IMR-90 (cell line): ENCODE data around the gene LTBP2. TPM values are rescaled to one million over a fixed set of nuclear protein-coding genes. Genes with fewer than 3 reads are reported as not detected.

ENCODE experiments used
- ATAC-seq: fragments of 200-7000 bp; cut with Tn5 transposase; 2 replicates; pipeline ENCODE4 v1.9.1; 2020; ENCODE audit warnings: low read depth, mild to moderate bottlenecking, moderate library complexity
- BruUV-seq: library from RNA; stranded (reverse); fragments of 400-500 nt; replicated peaks from 2 replicates; lab custom pipeline; 2021; lab: Mats Ljungman, UMichigan
- CTCF ChIA-PET: fragments of 300-600 bp; formaldehyde crosslinking; extraction: SDS; loops from one replicate; lab custom pipeline; 2021; ENCODE audit warnings: antibody characterized with exemption; lab: Yijun Ruan, JAX
- POLR2A ChIA-PET: fragments of 300-600 bp; sonication (Branson Sonifier 250); formaldehyde crosslinking; loops from one replicate; lab custom pipeline; 2022; ENCODE audit warnings: antibody characterized with exemption; ENCODE audit not compliant: unreplicated experiment; lab: Charles Lee
- DNase-seq: peaks from one replicate; pipeline ENCODE4 v3.0.0; 2013
- H2AFZ ChIP-seq: replicated peaks from 2 replicates; pipeline ENCODE3; 2013; ENCODE audit warnings: low read length, mild to moderate bottlenecking; ENCODE audit not compliant: poor library complexity
- H2AK5ac ChIP-seq: 2 replicates; pipeline ENCODE4 v1.6.1; 2013; ENCODE audit warnings: low read depth, low read length, inconsistent platforms
- H2AK9ac ChIP-seq: replicated peaks from 2 replicates; pipeline ENCODE3; 2013; ENCODE audit warnings: mild to moderate bottlenecking, low read depth, low read length, moderate library complexity; ENCODE audit not compliant: poor library complexity
- H2BK120ac ChIP-seq: 2 replicates; pipeline ENCODE4 v1.6.1; 2013; ENCODE audit warnings: low read depth, low read length, inconsistent platforms
- H2BK15ac ChIP-seq: 3 replicates; pipeline ENCODE4 v1.6.1; 2013; ENCODE audit warnings: low read depth, low read length, inconsistent platforms
- H2BK20ac ChIP-seq: 2 replicates; pipeline ENCODE4 v1.6.1; 2013; ENCODE audit warnings: low read depth, mild to moderate bottlenecking, inconsistent platforms, low read length, moderate library complexity
- H2BK5ac ChIP-seq: 2 replicates; pipeline ENCODE4 v1.6.1; 2013; ENCODE audit warnings: mild to moderate bottlenecking, low read depth, low read length, inconsistent platforms; ENCODE audit not compliant: poor library complexity, severe bottlenecking
- H3K14ac ChIP-seq: replicated peaks from 2 replicates; pipeline ENCODE4 v1.6.1; 2013; ENCODE audit warnings: low read depth, low read length, inconsistent platforms
- H3K18ac ChIP-seq: 2 replicates; pipeline ENCODE4 v1.6.1; 2013; ENCODE audit warnings: low read depth, low read length, control low read depth
- H3K23ac ChIP-seq: 2 replicates; pipeline ENCODE4 v1.6.1; 2013; ENCODE audit warnings: low read depth, low read length, inconsistent platforms
- H3K27ac ChIP-seq: 2 replicates; pipeline ENCODE4 v1.5.1; 2013; ENCODE audit warnings: mild to moderate bottlenecking, control low read depth, low read length; ENCODE audit not compliant: insufficient read depth
- H3K27me3 ChIP-seq: 2 replicates; pipeline ENCODE4 v1.6.1; 2013; ENCODE audit warnings: low read length; ENCODE audit not compliant: control insufficient read depth, insufficient read depth
- H3K36me3 ChIP-seq: 2 replicates; pipeline ENCODE4 v1.6.1; 2013; ENCODE audit warnings: low read length, mixed read lengths; ENCODE audit not compliant: control insufficient read depth, insufficient read depth
- H3K4ac ChIP-seq: 2 replicates; pipeline ENCODE4 v1.6.1; 2013; ENCODE audit warnings: low read depth, low read length, inconsistent platforms
- H3K4me1 ChIP-seq: 2 replicates; pipeline ENCODE4 v1.6.1; 2013; ENCODE audit warnings: low read length, mixed read lengths; ENCODE audit not compliant: control insufficient read depth, insufficient read depth
- H3K4me2 ChIP-seq: 2 replicates; pipeline ENCODE4 v1.6.1; 2013; ENCODE audit warnings: low read depth, mild to moderate bottlenecking, control low read depth, low read length, moderate library complexity
- H3K4me3 ChIP-seq: 2 replicates; pipeline ENCODE4 v1.5.1; 2013; ENCODE audit warnings: low read depth, mild to moderate bottlenecking, control low read depth, low read length, moderate library complexity; ENCODE audit not compliant: insufficient read depth
- H3K56ac ChIP-seq: 2 replicates; pipeline ENCODE4 v1.6.1; 2013; ENCODE audit warnings: low read length, inconsistent platforms; ENCODE audit not compliant: insufficient read depth; ENCODE audit errors: extremely low read depth
- H3K79me1 ChIP-seq, 2 experiments: 2 replicates each; pipeline ENCODE4 v1.6.1; 2013; ENCODE audit warnings: low read length in 2 of 2, inconsistent platforms in 1 of 2, low read depth in 1 of 2
- H3K9ac ChIP-seq: 2 replicates; pipeline ENCODE4 v1.6.1; 2013; ENCODE audit warnings: low read depth, low read length, control low read depth
- H3K9me1 ChIP-seq: 2 replicates; pipeline ENCODE4 v1.6.1; 2013; ENCODE audit warnings: low read length, inconsistent platforms; ENCODE audit not compliant: insufficient read depth
- H3K9me3 ChIP-seq: 2 replicates; pipeline ENCODE4 v1.6.1; 2013; ENCODE audit warnings: low read length; ENCODE audit not compliant: control insufficient read depth, insufficient read depth
- H4K20me1 ChIP-seq: 2 replicates; pipeline ENCODE4 v1.6.1; 2013; ENCODE audit warnings: low read length, inconsistent platforms; ENCODE audit not compliant: insufficient read depth
- H4K5ac ChIP-seq: 2 replicates; pipeline ENCODE4 v1.6.1; 2013; ENCODE audit warnings: mild to moderate bottlenecking, low read depth, low read length, control low read depth
- H4K8ac ChIP-seq, 2 experiments: 2 replicates each; pipeline ENCODE4 v1.6.1; 2013; ENCODE audit warnings: low read depth in 2 of 2, low read length in 2 of 2, control low read depth in 1 of 2, inconsistent platforms in 1 of 2
- H4K91ac ChIP-seq: 2 replicates; pipeline ENCODE4 v1.6.1; 2013; ENCODE audit warnings: low read depth, low read length, inconsistent platforms; ENCODE audit not compliant: insufficient read depth
- CEBPB ChIP-seq: IDR thresholded peaks from 2 replicates; pipeline ENCODE4 v1.6.1; 2012; ENCODE audit warnings: low read depth, low read length, improper control_type of control experiment
- MAZ ChIP-seq: IDR thresholded peaks from 2 replicates; pipeline ENCODE4 v1.6.1; 2012; ENCODE audit warnings: low read depth, mild to moderate bottlenecking, low read length, improper control_type of control experiment, moderate library complexity, borderline replicate concordance
- MXI1 ChIP-seq: IDR thresholded peaks from 2 replicates; pipeline ENCODE4 v1.6.1; 2012; ENCODE audit warnings: low read depth, mild to moderate bottlenecking, low read length, moderate library complexity, borderline replicate concordance
- NFE2L2 ChIP-seq: fragments of 150-350 bp; IDR thresholded peaks from 2 replicates; pipeline ENCODE4 v1.6.1; 2016; ENCODE audit warnings: low read depth, mild to moderate bottlenecking, low read length
- WGBS, 2 experiments: methylation state at CpG; one replicate each; pipeline versions ENCODE4 v1.1.5 to v1.1.7; 2013; ENCODE audit warnings: missing lambda C conversion rate in 2 of 2; ENCODE audit not compliant: insufficient read length in 1 of 2; ENCODE audit errors: extremely low coverage in 2 of 2; 5-methylcytosine and 5-hydroxymethylcytosine counted together
- dilution Hi-C: fragments of 300-500 bp; cut with HindIII; formaldehyde crosslinking; loops from one replicate; pipeline ENCODE4 v1.14.3; 2018; ENCODE audit warnings: low sequenced_read_pairs; ENCODE audit not compliant: unreplicated experiment
- in situ Hi-C: fragments of 300-500 bp; cut with MboI; formaldehyde crosslinking; loops from 3 replicates; pipeline ENCODE4 v1.14.3; 2019; ENCODE audit warnings: low sequenced_read_pairs, inconsistent platforms, mixed read lengths
- intact Hi-C: fragments of 100-400 bp; cut with micrococcal nuclease; formaldehyde crosslinking; loops from 2 replicates; pipeline ENCODE4 v1.10.0; 2022
- polyA plus RNA-seq, 3 experiments: library from polyadenylated mRNA; depleted of rRNA; stranded (reverse); fragments of >200 nt; gene quantifications; 2 replicates each; pipeline ENCODE4 v1.2.3, GENCODE V29; 2012; ENCODE audit warnings: low replicate concordance in 1 of 3
- total RNA-seq: library from RNA; depleted of rRNA; stranded (reverse); fragments of >200 nt; gene quantifications from 2 replicates; pipeline ENCODE4 v1.2.3, GENCODE V29; 2012

Gene LTBP2
- total and polyA plus RNA-seq, 2 of the 4 experiments (the other 2 are of a cell fraction): 23.8 to 79.3 TPM

DNA sequence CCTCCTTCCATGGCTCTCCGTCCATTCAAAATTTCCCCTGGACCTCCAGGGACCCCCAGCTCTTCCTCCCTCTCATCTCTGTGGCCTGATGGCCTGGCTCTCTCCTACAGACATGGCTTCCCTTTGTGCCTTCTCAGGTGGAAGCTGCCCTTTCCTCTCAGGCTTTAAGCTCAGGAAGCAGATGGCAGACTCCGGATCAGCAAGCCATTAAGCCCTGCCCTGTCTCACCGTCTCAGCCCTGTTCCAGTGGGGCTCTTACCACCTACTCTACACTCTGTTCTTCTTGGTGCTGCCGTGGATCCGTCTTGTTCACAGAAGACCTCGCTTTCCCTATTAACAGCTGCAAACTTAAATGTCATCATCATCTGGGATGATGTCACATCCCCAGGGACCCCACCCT is 152.1 kb downstream of the LTBP2 start:
- dilution Hi-C loops: no loop called here
- DNase-seq: no peak
- H3K4me3 ChIP-seq: no peak overlapping the region
- H2AK5ac ChIP-seq: no peak overlapping the region
- no peaks in the 10 kb centered on the region for H3K9me3 ChIP-seq
- in situ Hi-C loops: no loop called here
- 91% methylated on average over 5 of the region's 6 CpGs; no CpG with 5 or more reads in 1 of the 2 experiments for WGBS, 2 experiments
- no peak overlapping the region for H2BK20ac ChIP-seq
- H3K27ac ChIP-seq: no peak overlapping the region
- no peak overlapping the region for H2BK120ac ChIP-seq
- no peak overlapping the region for H3K14ac ChIP-seq
- no peak overlapping the region for H2BK15ac ChIP-seq
- H3K79me1 ChIP-seq: no peaks in the 10 kb centered on the region
- H4K91ac ChIP-seq: no peak overlapping the region
- H4K5ac ChIP-seq: no peak overlapping the region
- no peak overlapping the region for H3K23ac ChIP-seq
- intact Hi-C loops: no loop called here
- H3K4ac ChIP-seq: no peak overlapping the region
- no peaks in the 10 kb centered on the region for H4K20me1 ChIP-seq
- no peak overlapping the region for H4K8ac ChIP-seq
- ChIA-PET CTCF (no interaction called here), POLR2A (no interaction called here)
- no peak overlapping the region for H2AFZ ChIP-seq
- H2AK9ac ChIP-seq: no peak overlapping the region
- TF ChIP-seq MAZ (0 out of 2 replicates have a peak, but pooled peaks have one; percentile 0), NFE2L2 (no peak), CEBPB (no peak), MXI1 (no peak)
- no peak overlapping the region for H3K4me2 ChIP-seq
- no peak overlapping the region for H3K18ac ChIP-seq
- H3K9me1 ChIP-seq: no peaks in the 10 kb centered on the region
- H3K4me1 ChIP-seq: no peaks in the 10 kb centered on the region; the same call in 1 of the 2 replicates
- H2BK5ac ChIP-seq: no peak overlapping the region
- BruUV-seq: no TSS peak
- no peak overlapping the region for H3K9ac ChIP-seq
- no peaks in the 10 kb centered on the region for H3K36me3 ChIP-seq
- no peak for ATAC-seq
- H3K27me3 ChIP-seq: peaks cover 50% of the 10 kb centered on the region
- H3K56ac ChIP-seq: no peak overlapping the region
